RCC 7860 (cell line): ENCODE measurements around the gene CROCC2.

Experiments
- DNase-seq: peaks from one replicate; pipeline ENCODE4 v3.0.0-alpha.2; 2015; ENCODE audit warnings: low spot score
- FAIRE-seq: peaks from 2 replicates; lab custom pipeline; 2012; peaks lifted over from hg19 to GRCh38; lab: Jason Lieb, UNC

Gene CROCC2

DNA sequence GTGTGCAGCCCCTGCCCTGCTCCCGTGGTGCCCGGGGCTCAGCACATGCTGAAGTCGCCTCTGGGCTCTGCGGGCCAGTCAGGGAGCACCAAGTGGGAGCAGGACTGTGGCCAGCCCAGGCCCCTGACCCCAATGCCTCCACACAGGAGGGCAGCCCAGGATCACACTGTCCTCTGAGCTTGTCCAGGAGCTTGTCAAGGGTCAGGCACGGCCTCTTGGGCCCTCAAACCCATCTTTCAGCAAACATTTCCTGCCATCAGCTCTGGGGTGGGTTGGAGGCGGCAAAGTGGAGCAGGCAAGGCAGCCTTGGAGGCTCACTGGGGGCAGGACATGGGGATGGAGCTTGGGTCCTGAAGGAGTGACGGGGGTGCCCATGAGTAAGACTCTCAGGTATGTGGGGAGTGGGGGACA, 102.6 kb downstream of the CROCC2 start:
- DNase-seq (no peak), FAIRE-seq (no peak)

- FAIRE-seq (no peak), DNase-seq (no peak)
Measured at GRCh38 chr2:241009191-241009590, 103.1 kb downstream of the CROCC2 start.

DNA sequence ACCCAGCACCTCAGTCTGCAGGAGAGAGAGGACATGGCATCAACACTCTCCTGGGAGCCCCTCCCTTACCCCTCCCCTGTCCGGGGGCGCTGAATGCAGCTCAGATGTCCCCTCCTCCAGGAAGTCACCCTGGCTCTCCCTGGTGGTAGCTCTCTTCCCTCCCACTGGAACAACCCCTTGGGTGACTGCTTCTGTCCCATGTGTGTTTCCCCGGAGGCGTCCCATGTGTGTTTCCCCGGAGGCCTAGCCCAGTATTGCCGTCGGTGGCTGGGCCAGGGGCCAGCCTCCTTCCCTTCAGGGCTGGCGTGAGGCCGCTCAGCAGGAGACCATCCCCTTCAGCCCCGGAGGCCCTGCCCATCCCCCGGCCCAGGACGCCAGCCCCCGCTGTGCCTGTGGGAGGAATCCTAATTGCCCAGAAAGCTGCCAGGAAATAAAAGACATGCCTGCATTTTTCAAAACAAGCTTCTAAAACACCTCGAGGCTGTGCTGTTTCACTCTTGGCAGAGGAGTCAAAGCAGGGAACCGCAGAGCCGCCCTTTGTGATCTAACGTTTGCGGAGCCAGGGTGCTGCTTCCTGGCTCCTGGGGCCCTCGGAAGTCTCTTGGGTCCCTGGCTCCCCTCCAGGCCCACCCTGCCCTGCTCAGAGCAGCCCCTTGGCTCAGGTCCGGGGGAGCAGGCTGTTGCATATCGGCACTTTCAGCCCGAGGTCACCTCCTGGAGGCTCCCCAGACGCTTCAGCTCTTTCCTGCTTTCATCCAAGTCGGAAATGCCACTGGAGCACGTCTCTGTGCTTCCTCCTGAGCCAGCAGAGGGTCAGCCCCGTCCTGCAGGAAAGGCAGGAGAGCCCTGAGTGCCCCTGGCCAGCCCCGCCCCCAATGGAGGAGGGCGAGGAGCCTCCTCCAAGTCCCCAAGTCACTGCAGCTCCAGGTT, 103.7 kb downstream of the CROCC2 start:
- DNase-seq (no peak), FAIRE-seq (no peak)

GRCh38 chr2:241010531-241011295, 104.6 kb downstream of the CROCC2 start:
- no peak for FAIRE-seq
- no peak for DNase-seq

DNA sequence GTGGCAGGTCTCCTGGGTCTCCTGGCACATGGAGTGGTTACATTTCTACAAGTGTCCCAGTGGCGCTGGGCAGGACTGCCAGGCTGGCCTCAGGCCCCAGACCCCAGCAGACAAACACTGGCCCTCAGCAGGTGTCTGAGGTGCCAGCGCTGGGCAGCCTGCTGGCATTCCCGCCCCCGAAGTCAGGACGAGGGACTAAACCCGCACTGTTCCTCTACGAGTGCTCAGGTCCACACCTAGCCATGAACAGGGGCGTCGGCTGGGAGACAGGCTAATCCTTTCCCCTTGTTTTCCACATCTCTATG, 105.1 kb downstream of the CROCC2 start:
- no peak for FAIRE-seq

DNA sequence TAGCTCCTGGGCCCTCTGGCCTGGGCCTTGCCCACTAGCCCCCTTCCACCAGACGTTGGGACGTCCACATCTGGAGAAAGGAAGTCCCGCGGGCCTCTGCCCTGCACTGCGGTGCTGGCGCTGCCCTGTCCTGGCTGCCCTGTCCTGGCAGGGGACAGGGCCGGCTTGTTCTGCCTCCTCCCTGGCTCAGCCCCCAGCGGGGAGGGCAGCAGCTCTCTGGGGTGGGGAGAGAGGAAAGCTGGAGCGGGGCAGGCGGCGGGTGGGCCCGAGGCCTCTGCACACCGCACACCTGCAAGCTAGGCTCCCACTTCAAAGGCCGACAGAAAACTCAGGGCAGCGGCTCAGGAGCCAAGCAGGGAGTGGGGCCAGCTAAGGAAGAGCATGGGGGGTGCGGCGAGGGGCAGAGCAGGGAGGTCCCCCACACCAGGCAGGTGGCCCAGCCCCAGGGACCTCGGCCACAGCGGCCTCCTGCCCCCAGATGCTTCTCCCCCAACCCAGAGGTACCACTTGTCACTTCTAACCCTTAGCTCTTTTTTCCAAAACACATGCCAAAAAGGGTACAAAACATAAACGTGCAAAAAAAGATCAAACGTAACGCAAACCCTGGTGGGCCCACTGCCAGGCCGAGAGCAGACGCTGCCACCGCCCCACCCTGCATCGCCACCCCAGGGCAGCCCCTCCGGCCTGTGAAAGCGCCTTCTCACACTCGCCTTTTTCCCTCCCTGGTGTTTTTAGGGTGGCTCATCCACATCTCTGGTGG, 105.8 kb downstream of the CROCC2 start:
- FAIRE-seq (no peak), DNase-seq (no peak)

More for the DNA sequence above, 105.1 kb downstream of the CROCC2 start:
- DNase-seq = no peak

GRCh38 chr2:241014224-241014623, 108.1 kb downstream of the CROCC2 start:
- no peak for FAIRE-seq
- no peak for DNase-seq

DNA sequence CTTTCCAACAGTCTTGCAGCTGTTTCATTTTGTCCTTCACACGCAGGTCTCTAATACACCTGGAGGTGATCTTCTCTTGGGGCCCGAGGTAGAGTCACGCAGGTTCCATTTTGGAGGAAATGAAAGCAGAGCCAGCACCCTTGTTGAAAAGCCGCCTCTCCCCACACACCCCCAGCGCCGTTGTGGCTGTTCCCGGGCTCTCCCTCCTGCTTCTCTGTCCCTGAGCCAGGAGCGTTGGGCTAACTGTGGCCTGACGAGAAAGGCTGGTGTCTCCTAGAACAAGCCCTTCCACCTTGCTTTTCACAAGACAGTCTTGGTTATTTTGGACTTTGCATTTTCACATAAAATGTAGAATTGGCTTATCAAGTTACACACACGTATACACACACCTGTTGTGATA, 108.6 kb downstream of the CROCC2 start:
- no peak for DNase-seq
- no peak for FAIRE-seq

DNA sequence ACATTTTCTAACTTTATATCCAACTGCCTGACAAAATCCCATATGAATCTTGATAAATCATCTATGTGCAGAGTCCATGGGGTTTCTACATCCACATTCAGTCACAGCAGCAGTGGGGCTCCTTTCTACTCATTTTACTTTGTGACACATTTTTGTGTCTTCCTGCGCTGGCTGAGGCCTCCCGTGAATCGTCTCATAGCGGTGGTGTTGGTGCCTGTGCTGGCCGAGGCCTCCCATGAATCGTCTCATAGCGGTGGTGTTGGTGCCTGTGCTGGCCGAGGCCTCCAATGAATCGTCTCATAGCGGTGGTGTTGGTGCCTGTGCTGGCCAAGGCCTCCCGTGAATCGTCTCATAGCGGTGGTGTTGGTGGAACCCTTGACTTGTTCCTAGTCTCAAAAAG, 109.3 kb downstream of the CROCC2 start:
- DNase-seq = no peak

DNA sequence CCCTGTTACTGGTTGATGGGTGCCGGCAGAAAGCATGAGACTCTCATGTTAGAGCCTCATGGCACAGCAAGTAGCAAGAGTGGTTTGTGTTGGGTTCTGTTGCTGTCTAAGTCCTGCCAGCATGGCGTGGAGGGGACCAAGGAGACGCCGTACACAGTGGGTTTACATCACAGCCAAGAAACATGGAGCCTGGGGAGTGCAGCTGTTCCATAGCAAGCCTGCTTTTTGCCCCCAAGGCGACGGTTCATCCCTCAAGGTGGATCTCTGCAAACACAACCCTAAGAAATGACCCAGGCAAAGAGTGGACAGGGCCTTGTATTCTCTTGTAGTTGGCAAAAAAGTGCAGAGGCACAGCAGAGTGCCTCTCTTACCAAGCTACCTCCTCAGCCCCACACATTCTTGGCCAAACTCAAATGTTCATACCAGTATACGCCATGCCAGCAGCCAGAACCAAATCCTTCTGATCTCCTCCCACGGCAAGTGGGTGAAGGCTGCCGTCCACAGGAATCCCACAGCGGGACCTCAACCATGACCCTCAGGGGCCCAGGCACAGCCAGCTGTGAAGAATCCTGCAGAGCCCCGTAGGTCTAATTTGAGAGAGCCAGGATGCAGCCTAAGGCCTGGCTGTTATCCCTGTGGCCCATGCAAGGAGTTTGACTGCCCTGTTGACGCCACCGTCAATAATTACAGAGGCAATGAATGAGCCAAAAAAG, 111.2 kb downstream of the CROCC2 start:
- FAIRE-seq (no peak), DNase-seq (no peak)

More for the DNA sequence above, 109.3 kb downstream of the CROCC2 start:
- FAIRE-seq = no peak

DNA sequence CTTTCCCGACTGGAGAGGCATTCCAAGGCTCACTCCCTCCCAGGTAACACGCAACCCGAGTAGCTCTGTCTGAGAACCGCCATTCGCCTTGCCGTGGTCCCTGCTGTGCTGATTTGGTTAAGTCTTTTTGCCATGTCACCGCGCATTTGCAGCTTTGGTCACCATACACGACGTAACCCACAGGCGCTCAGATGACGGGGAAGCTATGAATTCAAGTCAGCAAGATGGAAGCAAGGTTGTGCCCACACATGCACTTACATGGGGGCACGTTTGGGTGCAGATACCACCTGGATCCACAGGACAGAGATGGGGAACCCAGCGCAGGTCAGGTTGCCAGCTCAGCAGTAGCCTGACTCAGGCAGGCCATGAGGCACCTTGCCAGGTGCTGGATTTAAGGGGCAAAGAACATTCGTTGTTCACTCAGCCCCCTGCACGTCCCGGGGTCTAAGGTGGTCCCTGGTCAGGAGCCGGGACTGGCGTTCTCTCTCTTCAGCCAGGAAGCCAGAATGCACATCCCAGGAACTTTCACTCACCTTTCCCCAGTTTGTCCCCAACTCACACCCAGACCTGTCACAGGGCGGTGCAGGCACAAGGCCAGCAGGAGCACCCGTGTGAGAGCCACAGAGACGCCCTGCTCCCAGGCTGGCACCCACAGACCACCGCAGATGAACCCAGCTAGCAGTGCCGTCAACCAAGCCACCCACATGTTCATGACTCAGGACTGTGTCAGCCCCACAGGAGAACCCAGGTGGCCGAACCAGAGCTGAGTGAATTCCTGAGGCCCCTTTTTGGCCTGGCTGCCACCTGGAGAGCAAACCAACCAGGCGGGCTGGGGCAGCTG, 112.1 kb downstream of the CROCC2 start:
- FAIRE-seq (no peak), DNase-seq (no peak)

GRCh38 chr2:241019441-241020139, 113.5 kb downstream of the CROCC2 start:
- FAIRE-seq (no peak), DNase-seq (no peak)

DNA sequence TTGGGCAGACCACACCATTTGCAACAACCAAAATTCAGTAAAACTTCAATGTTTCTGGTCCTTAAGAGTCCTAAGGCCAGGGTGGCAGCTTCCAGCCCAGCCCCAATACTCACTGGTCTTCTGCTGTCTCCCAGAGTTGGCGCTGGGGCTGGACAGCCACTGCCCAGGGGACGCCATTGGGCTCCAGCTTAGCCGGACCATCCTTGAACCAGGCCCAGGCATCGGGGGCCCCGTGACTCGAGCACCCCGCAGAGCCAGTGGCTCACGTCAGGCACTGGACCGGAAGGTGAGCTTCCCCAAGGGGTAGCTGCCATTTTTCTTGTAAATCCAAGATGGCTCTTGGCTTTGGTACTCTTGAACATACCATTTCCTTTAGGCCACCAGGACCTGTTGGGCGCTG, 114.1 kb downstream of the CROCC2 start:
- DNase-seq (no peak), FAIRE-seq (no peak)

DNA sequence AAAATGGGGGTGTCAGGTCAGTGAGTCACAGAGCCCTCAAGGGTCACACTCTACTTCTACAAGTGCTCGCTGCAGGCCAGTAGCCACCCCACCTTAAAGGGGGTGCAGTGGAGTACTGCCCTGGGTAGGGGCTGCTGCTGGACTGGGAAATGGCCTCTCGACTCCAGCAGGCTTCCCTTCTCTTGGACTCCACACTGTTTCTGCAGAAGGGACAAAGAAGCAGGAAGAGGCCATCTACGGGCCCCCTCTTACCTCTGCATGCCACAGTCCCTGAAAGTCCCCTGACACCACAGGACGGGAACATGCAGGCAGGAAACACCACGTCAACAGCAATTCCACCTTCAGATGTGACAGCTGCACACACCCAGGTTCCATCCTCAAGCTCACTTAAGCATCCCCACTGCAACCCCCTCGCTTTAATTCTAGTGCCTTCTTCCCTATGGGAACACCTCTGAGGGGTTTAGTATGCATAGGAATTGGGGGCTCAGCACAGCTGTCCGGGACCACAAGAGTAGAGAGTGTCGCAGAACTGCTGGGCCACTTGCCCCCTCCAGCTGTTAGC, 114.6 kb downstream of the CROCC2 start:
- no peak for DNase-seq
- no peak for FAIRE-seq

DNA sequence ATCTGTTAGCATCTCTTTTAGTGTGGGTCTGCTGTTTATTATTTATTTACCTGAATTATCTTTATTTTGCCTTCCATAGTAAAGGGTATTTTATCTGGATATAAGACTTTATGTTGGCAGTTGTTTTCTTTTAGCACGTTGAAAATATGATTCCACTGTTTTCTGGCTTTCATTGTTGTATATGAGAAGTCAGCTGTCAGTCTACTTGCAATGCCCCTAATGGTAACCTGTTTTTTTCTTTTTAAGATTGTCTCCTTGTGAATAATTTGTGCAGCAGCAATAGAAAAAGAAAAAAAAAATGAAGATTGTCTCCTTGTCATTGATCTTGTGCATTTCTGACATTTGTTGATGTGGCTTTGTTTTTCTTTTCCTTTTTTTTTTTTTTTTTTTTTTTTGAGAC, 119.5 kb downstream of the CROCC2 start:
- DNase-seq = no peak
- no peak for FAIRE-seq

DNA sequence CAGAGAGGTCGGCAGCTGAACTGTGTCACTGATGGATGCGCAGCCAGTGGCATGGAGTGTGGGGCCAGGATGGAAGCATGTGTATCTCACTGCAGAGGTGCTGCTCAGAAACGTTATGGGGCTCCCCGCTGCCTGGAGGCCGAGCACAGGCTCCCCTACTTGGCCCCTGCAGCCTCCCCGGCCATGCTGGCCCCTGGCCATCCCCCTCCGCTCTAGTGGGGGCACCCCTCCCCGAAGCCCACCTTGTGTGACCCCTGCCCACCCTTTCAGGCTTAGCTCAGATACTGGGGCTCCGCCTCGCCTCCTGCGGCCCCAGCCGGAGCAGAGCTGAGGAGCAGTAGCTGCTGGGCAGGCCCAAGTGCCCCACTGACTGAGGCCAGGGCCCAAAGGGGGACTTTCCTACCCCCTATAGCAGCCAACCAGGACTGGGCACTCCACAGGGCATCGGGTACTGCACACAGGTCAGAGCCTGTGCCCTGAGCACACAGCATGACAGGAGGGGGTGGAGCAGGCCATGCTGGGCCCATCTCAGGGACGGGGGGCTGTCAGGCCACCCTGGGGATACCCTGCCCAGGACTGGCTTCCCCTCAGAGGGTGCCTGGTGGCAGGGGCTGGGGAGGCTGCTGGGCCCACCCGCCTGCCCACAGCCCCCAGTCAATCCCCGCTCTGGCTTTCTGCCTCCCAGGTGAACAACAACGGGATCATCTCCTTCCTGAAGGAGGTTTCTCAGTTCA, 123.6 kb downstream of the CROCC2 start:
- no peak for FAIRE-seq

GRCh38 chr2:241030333-241030680, 124.2 kb downstream of the CROCC2 start:
- FAIRE-seq = no peak
- DNase-seq = no peak

More for the DNA sequence above, 123.6 kb downstream of the CROCC2 start:
- DNase-seq = no peak

GRCh38 chr2:241030883-241031282, 124.7 kb downstream of the CROCC2 start:
- DNase-seq (no peak), FAIRE-seq (no peak)
